ENCODE measurements around the gene PDE8A. TPM values are rescaled to one million over a fixed set of nuclear protein-coding genes. Genes with fewer than 3 reads are reported as not detected.

PDE8A gene
- total RNA-seq, 1 donor from 2014 or later: 8.6 TPM

- Mint-ChIP-seq H3K27me3 (ENCODE audit: low read depth) (no peaks in the 10 kb centered on the region), H3K4me1 (no peaks in the 10 kb centered on the region), H3K4me3 (no peak overlapping the region)
Observed at GRCh38 chr15:85016275-85016674, 34.6 kb downstream of the PDE8A start.

GRCh38 chr15:85019815-85020590 is 38.3 kb downstream of the PDE8A start:
- Mint-ChIP-seq H3K4me1 (peaks cover 10% of the 10 kb centered on the region), H3K9me3 (peaks cover 9% of the 10 kb centered on the region), H3K27me3 (ENCODE audit: low read depth) (no peaks in the 10 kb centered on the region), H3K4me3 (no peak overlapping the region), H3K36me3 (ENCODE audit: low read depth) (no peaks in the 10 kb centered on the region), H3K27ac (ENCODE audit: unreplicated experiment) (no peak overlapping the region)
- no peak for TF ChIP-seq CTCF (conservative IDR thresholded peaks at IDR 0.05)
- no peak for DNase-seq (ENCODE audit: low read depth, low spot score)

More at GRCh38 chr15:85016275-85016674, 34.6 kb downstream of the PDE8A start:
- Mint-ChIP-seq H3K9me3 (no peaks in the 10 kb centered on the region), H3K27ac (ENCODE audit: unreplicated experiment) (no peak overlapping the region), H3K36me3 (ENCODE audit: low read depth) (no peaks in the 10 kb centered on the region)
- no peak for DNase-seq (ENCODE audit: low read depth, low spot score)
- no peak for TF ChIP-seq CTCF (conservative IDR thresholded peaks at IDR 0.05)

GRCh38 chr15:85021409-85021808 is 39.8 kb downstream of the PDE8A start:
- H3K4me3 Mint-ChIP-seq: no peak overlapping the region
- TF ChIP-seq CTCF (conservative IDR thresholded peaks at IDR 0.05): no peak
- H3K9me3 Mint-ChIP-seq: peaks cover 9% of the 10 kb centered on the region
- H3K27me3 Mint-ChIP-seq (ENCODE audit: low read depth): no peaks in the 10 kb centered on the region
- H3K27ac Mint-ChIP-seq (ENCODE audit: unreplicated experiment): no peak overlapping the region
- no peaks in the 10 kb centered on the region for H3K36me3 Mint-ChIP-seq (ENCODE audit: low read depth)
- no peak for DNase-seq (ENCODE audit: low read depth, low spot score)
- H3K4me1 Mint-ChIP-seq: peaks cover 15% of the 10 kb centered on the region

- H3K9me3 Mint-ChIP-seq: peaks cover 9% of the 10 kb centered on the region
- peaks cover 16% of the 10 kb centered on the region for H3K4me1 Mint-ChIP-seq
- H3K4me3 Mint-ChIP-seq: no peak overlapping the region
- no peak for TF ChIP-seq CTCF (conservative IDR thresholded peaks at IDR 0.05)
- no peak for DNase-seq (ENCODE audit: low read depth, low spot score)
- no peaks in the 10 kb centered on the region for H3K36me3 Mint-ChIP-seq (ENCODE audit: low read depth)
- H3K27ac Mint-ChIP-seq (ENCODE audit: unreplicated experiment): no peak overlapping the region
- H3K27me3 Mint-ChIP-seq (ENCODE audit: low read depth): no peaks in the 10 kb centered on the region
Observed at GRCh38 chr15:85022860-85023403, 41.3 kb downstream of the PDE8A start.

- H3K4me1 Mint-ChIP-seq: peaks cover 16% of the 10 kb centered on the region
- DNase-seq (ENCODE audit: low read depth, low spot score): no peak
- TF ChIP-seq CTCF (conservative IDR thresholded peaks at IDR 0.05): no peak
- H3K4me3 Mint-ChIP-seq: no peak overlapping the region
- no peaks in the 10 kb centered on the region for H3K27me3 Mint-ChIP-seq (ENCODE audit: low read depth)
- H3K9me3 Mint-ChIP-seq: peaks cover 9% of the 10 kb centered on the region
- H3K36me3 Mint-ChIP-seq (ENCODE audit: low read depth): no peaks in the 10 kb centered on the region
- no peak overlapping the region for H3K27ac Mint-ChIP-seq (ENCODE audit: unreplicated experiment)
Observed at GRCh38 chr15:85024003-85024402, 42.3 kb downstream of the PDE8A start.
